Measurements from ENCODE around the gene AFP. TPM values are rescaled to one million over a fixed set of nuclear protein-coding genes. Genes with fewer than 3 reads are reported as not detected.

Gene AFP
- total and polyA plus RNA-seq, 10 of the 15 experiments (the other 5 are each of a cell fraction or from before 2014, with no cell fraction given): 0.72 TPM; not detected in 9

- ChIA-PET RAD21 (ENCODE audit: unreplicated experiment) (no interaction called here), SMC1A (ENCODE audit: uncharacterized antibody, unreplicated experiment) (no interaction called here), POLR2A (no interaction called here), CTCF (interaction anchor here (0.8 to 2.0 kb wide), 3 partner anchors 55 to 189 kb away, joined by 4 to 5 read pairs (median 4); no protein-coding TSS in a partner anchor)
- no peak for FAIRE-seq
- intact Hi-C loops (cut with micrococcal nuclease; ENCODE audit: unreplicated experiment): no loop called here
- Histone ChIP-seq H3K4me1 (ENCODE audit: control insufficient read depth, insufficient read depth, low read length) (no peaks in the 10 kb centered on the region), H2AFZ (ENCODE audit: control insufficient read depth, low read depth, low read length) (no peak overlapping the region), H3K4me2 (ENCODE audit: control insufficient read depth, insufficient read depth) (no peak overlapping the region), H3K4me3 (no peak overlapping the region), H4K20me1 (ENCODE audit: control insufficient read depth, insufficient read depth) (no peaks in the 10 kb centered on the region), H3K9me3 (replicated peaks; ENCODE audit: control insufficient read depth, insufficient read depth, low read length) (no peaks in the 10 kb centered on the region), H3K27ac (ENCODE audit: control insufficient read depth, insufficient read depth) (no peak overlapping the region), H3K9ac (ENCODE audit: control insufficient read depth, insufficient read depth, low read length) (no peak overlapping the region), H3K36me3 (ENCODE audit: control insufficient read depth in 2 of 2, insufficient read depth in 2 of 2, low read length in 1 of 2) (no peaks in the 10 kb centered on the region), H3K27me3 (replicated peaks in 1 of 2; ENCODE audit: control insufficient read depth in 2 of 2, insufficient read depth in 2 of 2, low read length in 1 of 2) (no peaks in the 10 kb centered on the region), H3K79me2 (ENCODE audit: control insufficient read depth, insufficient read depth, low read length) (no peaks in the 10 kb centered on the region)
- TF ChIP-seq BACH1 (IDR thresholded peaks at IDR 0.05; ENCODE audit: borderline replicate concordance) (no peak), IKZF2 (IDR thresholded peaks at IDR 0.05) (no peak), YY1 (IDR thresholded peaks at IDR 0.05; ENCODE audit: low read depth, low read length) (no peak), ELK1 (IDR thresholded peaks at IDR 0.05; ENCODE audit: low read depth, low read length) (no peak), JUND (IDR thresholded peaks at IDR 0.05; ENCODE audit: low read depth, low read length) (no peak), POU2F2 (IDR thresholded peaks at IDR 0.05; ENCODE audit: borderline replicate concordance, low read depth, low read length) (no peak), GABPA (IDR thresholded peaks at IDR 0.05; ENCODE audit: low read depth) (no peak), SMC3 (IDR thresholded peaks at IDR 0.05; ENCODE audit: borderline replicate concordance, low read length) (no peak), SP1 (IDR thresholded peaks at IDR 0.05; ENCODE audit: low read depth, low read length) (no peak), RAD21 (IDR thresholded peaks at IDR 0.05; ENCODE audit: insufficient read depth, low read depth, low read length) (no peak), CEBPB (IDR thresholded peaks at IDR 0.05; ENCODE audit: borderline replicate concordance in 1 of 2, low read depth in 2 of 2, low read length in 2 of 2) (no peak), NKRF (conservative IDR thresholded peaks at IDR 0.05) (no peak), ZSCAN29 (IDR thresholded peaks at IDR 0.05) (no peak), ZNF207 (IDR thresholded peaks at IDR 0.05; ENCODE audit: borderline replicate concordance) (no peak)
- TF ChIP-seq, protein P1, sequence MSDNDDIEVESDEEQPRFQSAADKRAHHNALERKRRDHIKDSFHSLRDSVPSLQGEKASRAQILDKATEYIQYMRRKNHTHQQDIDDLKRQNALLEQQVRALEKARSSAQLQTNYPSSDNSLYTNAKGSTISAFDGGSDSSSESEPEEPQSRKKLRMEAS (IDR thresholded peaks at IDR 0.05; ENCODE audit: low read depth, low read length): no peak
- in situ Hi-C loops (cut with MboI): no loop called here
- ATAC-seq: no peak
- 89% methylated on average over 5 of the region's 5 CpGs for WGBS (ENCODE audit: insufficient coverage, insufficient replicate concordance, low lambda C conversion rate, missing lambda C conversion rate)
- no peak for DNase-seq (ENCODE audit: low read depth, low spot score)
- no TSS peak for BruUV-seq (replicated peaks)
These were observed 65.7 kb downstream of the AFP start for GRCh38 chr4:73501664-73502265.
